Midbrain (tissue), 1 donor: ENCODE measurements around the gene KNOP1.
"Not testable (repeated sequence)": the region's sequence is repeated elsewhere in the genome, so short reads cannot be mapped to it uniquely, and the experiment has no call there.

ENCODE experiments used
- DNase-seq: peaks from one replicate; lab custom pipeline; 2025; lab: John Stamatoyannopoulos, UW

The KNOP1 gene

GRCh38 chr16:19683453-19684236, 34.4 kb downstream of the KNOP1 start:
- no peak for DNase-seq

- no peak for DNase-seq
Observed at GRCh38 chr16:19681637-19682036, 36.4 kb downstream of the KNOP1 start.

- DNase-seq, result no peak
Observed at GRCh38 chr16:19680881-19681340, 37.1 kb downstream of the KNOP1 start.

- not testable (repeated sequence) for DNase-seq
Observed at GRCh38 chr16:19679281-19679680, 38.7 kb downstream of the KNOP1 start.

GRCh38 chr16:19678804-19679203, 39.2 kb downstream of the KNOP1 start:
- DNase-seq, result no peak

- DNase-seq, result no peak
Observed at GRCh38 chr16:19677402-19677801, 40.6 kb downstream of the KNOP1 start.

- DNase-seq, result no peak
Observed at GRCh38 chr16:19674485-19674884, 43.5 kb downstream of the KNOP1 start.

GRCh38 chr16:19672378-19672777, 45.6 kb downstream of the KNOP1 start:
- DNase-seq, result no peak

- DNase-seq, result peak; percentile 86
Observed at GRCh38 chr16:19666477-19666876, 51.5 kb downstream of the KNOP1 start.

GRCh38 chr16:19665313-19665712, 52.7 kb downstream of the KNOP1 start:
- DNase-seq, result not testable (repeated sequence)

- no peak for DNase-seq
Observed at GRCh38 chr16:19664166-19664565, 53.9 kb downstream of the KNOP1 start.

- DNase-seq, result no peak
Observed at GRCh38 chr16:19662351-19662750, 55.7 kb downstream of the KNOP1 start.

GRCh38 chr16:19660432-19660831, 57.6 kb downstream of the KNOP1 start:
- DNase-seq, result no peak

GRCh38 chr16:19659554-19659953, 58.5 kb downstream of the KNOP1 start:
- DNase-seq, result peak; percentile 53

GRCh38 chr16:19657831-19658230, 60.2 kb downstream of the KNOP1 start:
- no peak for DNase-seq

GRCh38 chr16:19655242-19655777, 62.7 kb downstream of the KNOP1 start:
- no peak for DNase-seq

GRCh38 chr16:19654147-19654546, 63.9 kb downstream of the KNOP1 start:
- no peak for DNase-seq
